GM23338 (cell line): ENCODE data around the gene ZFPL1. TPM values are rescaled to one million over a fixed set of nuclear protein-coding genes. Genes with fewer than 3 reads are reported as not detected.

Experiments used
- ATAC-seq: fragments of 200-7000 bp; cut with Tn5 transposase; 3 replicates; pipeline ENCODE4 v1.9.1; 2020
- DNase-seq: peaks from one replicate; pipeline ENCODE4 v3.0.0-alpha.2; 2015; ENCODE audit warnings: low spot score
- H2AFZ ChIP-seq: fragments of 200-600 bp; sonication (generic); 2 replicates; pipeline ENCODE4 v1.8.0; 2016; ENCODE audit warnings: antibody characterized with exemption, mild to moderate bottlenecking, moderate library complexity
- H3F3A ChIP-seq: fragments of 200-600 bp; sonication (generic); replicated peaks from 2 replicates; pipeline ENCODE4 v1.8.0; 2017; ENCODE audit warnings: antibody characterized with exemption, mixed run types, low read depth
- H3K27ac ChIP-seq: fragments of 200-600 bp; sonication (generic); 2 replicates; pipeline ENCODE4 v1.6.1; 2016; ENCODE audit warnings: low read depth
- H3K27me3 ChIP-seq: fragments of 200-600 bp; sonication (generic); 2 replicates; pipeline ENCODE4 v1.8.0; 2016; ENCODE audit warnings: mild to moderate bottlenecking, mixed run types, moderate library complexity; ENCODE audit not compliant: insufficient read depth
- H3K36me3 ChIP-seq: fragments of 200-600 bp; sonication (generic); 2 replicates; pipeline ENCODE4 v1.8.0; 2016; ENCODE audit warnings: mild to moderate bottlenecking; ENCODE audit not compliant: insufficient read depth
- H3K4me1 ChIP-seq: fragments of 200-600 bp; sonication (generic); 2 replicates; pipeline ENCODE4 v1.8.0; 2016; ENCODE audit warnings: mild to moderate bottlenecking, moderate library complexity; ENCODE audit not compliant: insufficient read depth
- H3K4me2 ChIP-seq: fragments of 200-600 bp; sonication (generic); 2 replicates; pipeline ENCODE4 v1.7.1; 2017; ENCODE audit warnings: mixed run types
- H3K4me3 ChIP-seq: fragments of 200-600 bp; sonication (generic); 2 replicates; pipeline ENCODE4 v1.6.1; 2016; ENCODE audit warnings: mixed run types
- H3K79me2 ChIP-seq: fragments of 200-600 bp; sonication (generic); replicated peaks from 2 replicates; pipeline ENCODE4 v1.8.0; 2017; ENCODE audit warnings: mild to moderate bottlenecking; ENCODE audit not compliant: insufficient read depth
- H3K9me2 ChIP-seq: fragments of 200-600 bp; sonication (generic); 2 replicates; pipeline ENCODE4 v1.8.0; 2017; ENCODE audit not compliant: insufficient read depth
- H4K20me1 ChIP-seq: fragments of 200-600 bp; sonication (generic); replicated peaks from 2 replicates; pipeline ENCODE4 v1.8.0; 2017; ENCODE audit warnings: mild to moderate bottlenecking; ENCODE audit not compliant: insufficient read depth
- H3K27ac Mint-ChIP-seq: 2 replicates; pipeline ENCODE4 v1.8.0; 2020; ENCODE audit warnings: inconsistent platforms, mild to moderate bottlenecking, moderate library complexity, mixed read lengths
- H3K27me3 Mint-ChIP-seq: 3 replicates; pipeline ENCODE4 v1.8.0; 2022; ENCODE audit warnings: low read depth, mild to moderate bottlenecking, moderate library complexity, mixed read lengths, inconsistent platforms; ENCODE audit not compliant: insufficient read depth, poor library complexity
- H3K36me3 Mint-ChIP-seq: 3 replicates; pipeline ENCODE4 v1.8.0; 2021; ENCODE audit warnings: low read depth, mild to moderate bottlenecking, inconsistent platforms, moderate library complexity, mixed read lengths
- H3K4me1 Mint-ChIP-seq: 3 replicates; pipeline ENCODE4 v1.8.0; 2020; ENCODE audit warnings: mild to moderate bottlenecking, inconsistent platforms, mixed read lengths
- H3K4me3 Mint-ChIP-seq: 3 replicates; pipeline ENCODE4 v1.8.0; 2021; ENCODE audit warnings: moderate library complexity, mild to moderate bottlenecking, inconsistent platforms, mixed read lengths
- H3K9me3 Mint-ChIP-seq: 3 replicates; pipeline ENCODE4 v1.8.0; 2020; ENCODE audit warnings: moderate library complexity, mild to moderate bottlenecking, inconsistent platforms, mixed read lengths
- CREB1 ChIP-seq: fragments of 250-450 bp; sonication (Bioruptor Pico); IDR thresholded peaks from 2 replicates; pipeline ENCODE4 v1.5.0; 2020; ENCODE audit warnings: low read depth, mild to moderate bottlenecking, moderate library complexity
- CTCF ChIP-seq, 2 experiments: fragments of 200-600 bp in 1 of 2; sonication (generic) in 1 of 2; conservative IDR thresholded peaks; 2 replicates each; pipeline versions ENCODE4 v1.5.1 to v1.6.1; 2016 to 2017; ENCODE audit warnings: antibody characterized with exemption in 2 of 2, low read depth in 2 of 2, mild to moderate bottlenecking in 2 of 2, moderate library complexity in 1 of 2
- ETS1 ChIP-seq: IDR thresholded peaks from 2 replicates; pipeline ENCODE4 v1.6.1; 2016; ENCODE audit warnings: antibody characterized with exemption
- EZH2 ChIP-seq: fragments of 200-600 bp; sonication (generic); IDR thresholded peaks from one replicate; pipeline ENCODE4 v1.8.0; 2017; ENCODE audit warnings: antibody characterized with exemption, mild to moderate bottlenecking, low read depth; ENCODE audit not compliant: unreplicated experiment
- EZH2phosphoT487 ChIP-seq: fragments of 200-600 bp; sonication (generic); IDR thresholded peaks from one replicate; pipeline ENCODE4 v1.8.1; 2018; ENCODE audit warnings: antibody characterized with exemption; ENCODE audit not compliant: unreplicated experiment
- JUNB ChIP-seq: IDR thresholded peaks from one replicate; pipeline ENCODE4 v1.6.1; 2016; ENCODE audit warnings: antibody characterized with exemption; ENCODE audit not compliant: unreplicated experiment
- NANOG ChIP-seq: IDR thresholded peaks from 2 replicates; pipeline ENCODE4 v1.6.1; 2016; ENCODE audit warnings: antibody characterized with exemption, borderline replicate concordance
- POLR2AphosphoS5 ChIP-seq: IDR thresholded peaks from 2 replicates; pipeline ENCODE4 v1.6.1; 2016; ENCODE audit warnings: antibody characterized with exemption, low read depth
- REST ChIP-seq: IDR thresholded peaks from one replicate; pipeline ENCODE4 v1.6.1; 2018; ENCODE audit warnings: antibody characterized with exemption; ENCODE audit not compliant: unreplicated experiment
- STAT1 ChIP-seq: IDR thresholded peaks from one replicate; pipeline ENCODE4 v1.6.1; 2016; ENCODE audit warnings: antibody characterized with exemption; ENCODE audit not compliant: unreplicated experiment
- ZNF114 ChIP-seq: fragments of 250-450 bp; sonication (Bioruptor Pico); IDR thresholded peaks from 2 replicates; pipeline ENCODE4 v1.5.0; 2020; ENCODE audit warnings: mild to moderate bottlenecking, moderate library complexity
- ZNF331 ChIP-seq: fragments of 250-450 bp; sonication (Bioruptor Pico); IDR thresholded peaks from 2 replicates; pipeline ENCODE4 v1.5.0; 2020; ENCODE audit warnings: low read depth, mild to moderate bottlenecking, moderate library complexity
- polyA plus RNA-seq: library from polyadenylated mRNA; unstranded; fragments of >200 nt; fragmentation: Nextera tagmentation; extraction: Ambion mirVana; gene quantifications from 2 replicates; pipeline ENCODE4 v1.2.1, GENCODE V29; 2016
- total RNA-seq: library from RNA; depleted of rRNA; stranded (reverse); fragments of >200 nt; shearing (Covaris generic); gene quantifications from 2 replicates; pipeline ENCODE4 v1.2.3, GENCODE V29; 2014

The ZFPL1 gene
- total and polyA plus RNA-seq, 2 experiments from 2014 or later: 26.3 to 26.8 TPM

- no peak for DNase-seq
- Histone ChIP-seq H3K4me1 (peaks cover 20% of the 10 kb centered on the region; the same call in 1 of the 2 replicates), H3K79me2 (peaks cover 19% of the 10 kb centered on the region), H3F3A (peaks cover 5% of the 10 kb centered on the region; the same call in 1 of the 2 replicates), H4K20me1 (no peaks in the 10 kb centered on the region), H3K27ac (peak overlapping the region; percentile 61), H2AFZ (no peak overlapping the region), H3K9me2 (no peaks in the 10 kb centered on the region), H3K4me2 (peak overlapping the region; percentile 77), H3K4me3 (peak overlapping the region; percentile 67), H3K36me3 (no peaks in the 10 kb centered on the region), H3K27me3 (no peaks in the 10 kb centered on the region)
- TF ChIP-seq CTCF (conservative IDR thresholded peaks at IDR 0.05; ENCODE audit: low read depth in 2 of 2) (no peak), ZNF331 (CRISPR knock-in tag) (no peak), JUNB (no peak), EZH2phosphoT487 (no peak), STAT1 (no peak), EZH2 (no peak), ZNF114 (CRISPR knock-in tag) (no peak)
- Mint-ChIP-seq H3K36me3 (peaks cover 11% of the 10 kb centered on the region), H3K27me3 (peaks cover 19% of the 10 kb centered on the region), H3K4me1 (peaks cover 19% of the 10 kb centered on the region), H3K4me3 (peak overlapping the region; percentile 97), H3K9me3 (no peaks in the 10 kb centered on the region), H3K27ac (peak overlapping the region; percentile 100)
- ATAC-seq: no peak
These were observed 51.7 kb downstream of the ZFPL1 start for GRCh38 chr11:65135633-65136145.

GRCh38 chr11:65136515-65137096 is 52.6 kb downstream of the ZFPL1 start:
- Histone ChIP-seq H3K9me2 (no peaks in the 10 kb centered on the region), H3K4me3 (no peak overlapping the region), H3K27me3 (no peaks in the 10 kb centered on the region), H3K79me2 (peaks cover 19% of the 10 kb centered on the region), H2AFZ (no peak overlapping the region), H3K36me3 (no peaks in the 10 kb centered on the region), H4K20me1 (no peaks in the 10 kb centered on the region), H3K27ac (no peak overlapping the region), H3K4me1 (peaks cover 20% of the 10 kb centered on the region; the same call in 1 of the 2 replicates), H3K4me2 (no peak overlapping the region), H3F3A (peaks cover 5% of the 10 kb centered on the region; the same call in 1 of the 2 replicates)
- Mint-ChIP-seq H3K9me3 (no peaks in the 10 kb centered on the region), H3K4me3 (no peak overlapping the region; the same call in 1 of the 3 replicates), H3K36me3 (peaks cover 4% of the 10 kb centered on the region), H3K4me1 (peaks cover 19% of the 10 kb centered on the region), H3K27ac (no peak overlapping the region), H3K27me3 (peaks cover 19% of the 10 kb centered on the region)
- ATAC-seq (no peak), DNase-seq (no peak)
- TF ChIP-seq POLR2AphosphoS5: no peak
- TF ChIP-seq CREB1 (CRISPR knock-in tag): no peak
- no peak for TF ChIP-seq CTCF (conservative IDR thresholded peaks at IDR 0.05; ENCODE audit: low read depth in 2 of 2)
- no peak for TF ChIP-seq ZNF331 (CRISPR knock-in tag)
- TF ChIP-seq STAT1: no peak
- no peak for TF ChIP-seq ETS1
- TF ChIP-seq REST: no peak
- TF ChIP-seq NANOG: no peak
- TF ChIP-seq EZH2: no peak
- no peak for TF ChIP-seq ZNF114 (CRISPR knock-in tag)
- no peak for TF ChIP-seq JUNB
